ENCODE results near the gene RAB7A. TPM values are rescaled to one million over a fixed set of nuclear protein-coding genes. Genes with fewer than 3 reads are reported as not detected.

Gene RAB7A
- total and polyA plus RNA-seq, 4 donors: 127 to 271 (median 209) TPM

GRCh38 chr3:128799653-128800052 is 73.7 kb downstream of the RAB7A start:
- DNase-seq (no peak), ATAC-seq (ENCODE audit: insufficient read depth, low FRiP score) (no peak)
- TF ChIP-seq CTCF (IDR thresholded peaks at IDR 0.05; ENCODE audit: control extremely low read depth, extremely low read depth): no peak
- Histone ChIP-seq H3K27me3 (ENCODE audit: control insufficient read depth in 3 of 3, insufficient read depth in 3 of 3, low read length in 2 of 3) (no peaks in the 10 kb centered on the region), H3K4me1 (ENCODE audit: control insufficient read depth in 5 of 5, insufficient read depth in 5 of 5, low read length in 5 of 5) (peaks cover 0 to 20% (median 5%) of the 10 kb centered on the region in 5 donors), H3K27ac (ENCODE audit: low read depth in 1 of 2, low read length in 1 of 2) (peak overlapping the region in 1 of 2 donors; percentile 75), H3K4me3 (no peak overlapping the region), H3K36me3 (ENCODE audit: control insufficient read depth in 4 of 4, insufficient read depth in 4 of 4, low read length in 4 of 4) (peaks cover 22 to 39% (median 29%) of the 10 kb centered on the region in 4 donors), H3K9ac (ENCODE audit: insufficient read depth in 1 of 2, low read length in 2 of 2) (no peak overlapping the region), H3K9me3 (ENCODE audit: control insufficient read depth in 4 of 4, insufficient read depth in 3 of 4, low read length in 3 of 4) (no peaks in the 10 kb centered on the region)
- WGBS, 2 donors: 53 to 70% methylated on average over 1 of the region's 1 CpG

DNA sequence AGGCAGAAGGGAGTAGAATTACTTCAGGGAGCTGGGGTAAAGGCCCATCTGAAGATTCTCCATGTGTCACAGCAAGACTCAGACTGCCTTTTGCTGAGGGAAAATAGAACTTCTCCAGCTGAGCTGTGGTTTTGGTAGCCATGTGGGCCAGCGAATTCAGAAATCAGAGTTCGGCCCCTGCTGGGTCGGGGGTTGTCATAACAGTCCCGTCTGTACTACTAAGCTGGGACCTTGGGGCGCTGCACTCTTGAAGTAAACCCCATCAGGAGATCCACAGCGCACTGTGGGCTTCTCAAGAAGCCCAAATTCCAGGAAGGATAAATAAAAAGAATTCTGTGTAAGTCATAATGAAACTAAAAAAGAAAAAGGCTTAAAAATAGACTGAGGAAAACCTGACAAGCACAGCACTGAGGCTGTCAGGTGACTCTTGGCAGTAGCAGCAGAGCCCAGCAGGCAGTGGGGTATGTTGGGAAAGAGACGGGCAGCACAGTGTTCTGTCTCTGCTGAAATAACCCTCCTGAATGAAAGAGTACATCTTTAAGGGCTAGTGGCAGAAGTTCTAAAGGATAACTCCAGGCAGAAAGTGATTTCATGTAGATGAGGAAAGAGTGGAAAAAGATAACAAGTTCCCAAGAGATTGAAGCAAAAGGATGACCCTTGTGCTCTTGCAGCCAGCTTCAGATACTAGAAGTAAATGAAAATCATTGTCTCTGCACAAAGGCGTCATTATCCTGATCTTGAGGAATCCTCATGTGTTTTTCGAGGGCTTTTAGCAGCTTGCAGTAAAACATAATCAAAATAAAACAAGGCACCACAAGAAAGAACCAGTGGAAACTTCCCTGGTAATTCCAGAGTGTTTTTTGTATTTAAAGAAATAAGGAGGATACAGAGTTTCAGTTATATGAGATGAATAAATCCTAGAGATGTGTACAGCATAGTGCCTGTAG is 74.5 kb downstream of the RAB7A start:
- Histone ChIP-seq H3K27ac (ENCODE audit: low read depth in 1 of 2, low read length in 1 of 2) (peak overlapping the region in 1 of 2 donors; percentile 98), H3K4me1 (ENCODE audit: control insufficient read depth in 5 of 5, insufficient read depth in 5 of 5, low read length in 5 of 5) (peaks cover 0 to 27% (median 0%) of the 10 kb centered on the region in 5 donors), H3K4me3 (no peak overlapping the region), H3K27me3 (ENCODE audit: control insufficient read depth in 3 of 3, insufficient read depth in 3 of 3, low read length in 2 of 3) (no peaks in the 10 kb centered on the region), H3K9me3 (ENCODE audit: control insufficient read depth in 4 of 4, insufficient read depth in 3 of 4, low read length in 3 of 4) (no peaks in the 10 kb centered on the region), H3K36me3 (ENCODE audit: control insufficient read depth in 4 of 4, insufficient read depth in 4 of 4, low read length in 4 of 4) (peaks cover 22 to 42% (median 29%) of the 10 kb centered on the region in 4 donors), H3K9ac (ENCODE audit: insufficient read depth in 1 of 2, low read length in 2 of 2) (no peak overlapping the region)
- WGBS, 2 donors: 85 to 86% methylated on average over 9 of the region's 9 CpGs
- no peak for ATAC-seq (ENCODE audit: insufficient read depth, low FRiP score)
- no peak for TF ChIP-seq CTCF (IDR thresholded peaks at IDR 0.05; ENCODE audit: control extremely low read depth, extremely low read depth)
- no peak for DNase-seq

DNA sequence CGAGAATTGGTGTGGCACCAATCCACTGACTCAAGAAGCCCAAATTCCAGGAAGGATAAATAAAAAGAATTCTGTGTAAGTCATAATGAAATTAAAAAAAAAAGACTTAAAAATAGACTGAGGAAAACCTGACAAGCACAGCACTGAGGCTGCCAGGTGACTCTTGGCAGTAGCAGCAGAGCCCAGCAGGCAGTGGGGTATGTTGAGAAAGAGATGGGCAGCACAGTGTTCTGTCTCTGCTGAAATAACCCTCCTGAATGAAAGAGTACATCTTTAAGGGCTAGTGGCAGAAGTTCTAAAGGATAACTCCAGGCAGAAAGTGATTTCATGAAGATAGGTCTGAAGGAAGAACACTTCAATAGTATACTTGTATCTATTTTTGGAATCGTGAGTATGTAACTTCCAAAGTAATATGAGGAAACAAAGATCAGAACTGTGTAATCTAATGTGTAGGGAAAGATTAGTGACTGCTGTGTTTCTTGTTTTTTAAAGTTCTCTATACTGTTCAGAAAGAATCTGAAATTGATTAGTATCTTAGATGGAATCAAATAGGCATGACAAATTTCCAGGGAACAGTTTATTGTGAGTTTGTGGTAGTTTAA is 75.9 kb downstream of the RAB7A start:
- Histone ChIP-seq H3K9me3 (ENCODE audit: control insufficient read depth in 4 of 4, insufficient read depth in 3 of 4, low read length in 3 of 4) (no peaks in the 10 kb centered on the region), H3K4me1 (ENCODE audit: control insufficient read depth in 5 of 5, insufficient read depth in 5 of 5, low read length in 5 of 5) (peaks cover 0 to 36% (median 0%) of the 10 kb centered on the region in 5 donors), H3K36me3 (ENCODE audit: control insufficient read depth in 4 of 4, insufficient read depth in 4 of 4, low read length in 4 of 4) (peaks cover 17 to 54% (median 26%) of the 10 kb centered on the region in 4 donors), H3K27ac (ENCODE audit: low read depth in 1 of 2, low read length in 1 of 2) (peak overlapping the region in 1 of 2 donors; percentile 91), H3K27me3 (ENCODE audit: control insufficient read depth in 3 of 3, insufficient read depth in 3 of 3, low read length in 2 of 3) (no peaks in the 10 kb centered on the region), H3K4me3 (no peak overlapping the region), H3K9ac (ENCODE audit: insufficient read depth in 1 of 2, low read length in 2 of 2) (no peak overlapping the region)
- DNase-seq: no peak
- TF ChIP-seq CTCF (IDR thresholded peaks at IDR 0.05; ENCODE audit: control extremely low read depth, extremely low read depth): no peak
- WGBS, 2 donors: 52 to 64% methylated on average over 2 of the region's 2 CpGs
- no peak for ATAC-seq (ENCODE audit: insufficient read depth, low FRiP score)
